Stimulated activated CD8-positive, alpha-beta memory T cell treated with anti-CD3 and anti-CD28 coated beads, Interleukin-4, amount 100 ng/mL, for 1 hour (primary cell): ENCODE data around the gene MAN1A1.
A peak's percentile ranks its signal among the peaks of the same experiment; 100 is the strongest.
"Not testable (repeated sequence)": the region's sequence is repeated elsewhere in the genome, so short reads cannot be mapped to it uniquely, and the experiment has no call there.

Experiments used
- DNase-seq, 2 donors: peaks; one replicate each; pipeline ENCODE4 v3.0.0-alpha.2; 2020; ENCODE audit warnings: low read depth in 2 of 2, low spot score in 1 of 2

The MAN1A1 gene

DNA sequence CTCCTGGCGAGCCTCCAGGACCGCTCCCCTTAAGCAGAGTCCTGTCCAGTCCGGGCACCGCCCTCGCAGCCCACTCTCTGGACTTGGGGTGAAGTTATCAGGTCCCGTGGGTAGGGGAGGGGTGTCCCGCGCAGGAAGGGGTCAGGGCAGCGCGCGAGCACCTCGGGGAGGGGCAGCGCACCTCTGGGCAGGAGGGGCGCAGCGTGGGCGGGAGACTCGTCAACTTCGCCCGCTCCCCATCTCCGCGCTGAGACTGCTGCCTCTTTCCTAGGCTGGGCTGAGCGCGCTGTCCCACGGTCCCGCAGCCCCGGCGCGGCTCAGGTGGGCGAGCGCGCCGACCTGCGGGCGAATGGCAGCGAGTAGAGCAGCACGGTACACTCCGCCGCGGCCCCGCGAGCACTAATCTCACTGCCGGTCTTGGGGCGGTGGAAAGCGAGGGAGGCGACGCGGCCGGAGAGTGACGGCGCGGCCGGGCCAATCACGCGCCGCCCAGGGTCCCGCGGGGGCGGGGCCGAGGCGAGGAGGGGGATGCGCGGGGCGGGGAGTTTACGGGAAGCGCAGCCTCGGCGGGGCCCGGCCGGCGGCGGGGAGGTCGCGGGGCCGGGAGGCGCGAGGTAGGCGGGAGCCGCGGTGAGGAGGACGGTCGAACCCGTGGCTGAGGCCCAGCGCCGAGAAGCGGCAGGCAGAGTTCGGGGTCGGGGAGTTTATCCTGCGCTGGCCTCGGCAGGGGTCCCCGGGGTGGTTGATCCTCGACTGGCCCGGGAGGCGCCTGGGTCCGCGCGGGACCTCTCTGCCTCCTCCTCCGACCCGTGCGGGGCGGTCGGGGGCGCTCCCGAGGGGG is at the start of gene MAN1A1:
MAN1A1 (minus strand) TSS at position 401 of the 841 bp plus-strand sequence. CDS start 696 bp downstream, outside the sequence.
- peak; percentile 74 to 84 for DNase-seq

DNA sequence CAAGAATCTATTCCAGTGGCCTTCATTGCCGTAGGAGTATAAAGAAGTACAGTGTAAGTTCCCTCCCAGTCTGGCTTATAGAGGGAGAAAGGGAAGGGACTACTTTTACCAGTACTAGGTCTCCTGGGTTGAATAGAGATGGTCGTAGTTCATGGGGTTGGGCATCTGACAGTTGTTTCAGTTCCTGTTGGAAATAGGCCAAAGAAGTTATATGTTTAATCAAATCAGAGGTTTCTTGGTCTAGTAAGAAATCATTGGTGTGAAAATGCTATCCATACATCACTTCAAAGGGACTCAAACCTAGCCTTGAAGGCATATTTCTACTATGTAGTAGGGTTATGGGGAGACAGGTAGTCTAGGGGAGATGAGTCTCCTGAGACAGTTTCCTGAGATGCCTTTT is 45.6 kb upstream of the MAN1A1 start:
- no peak for DNase-seq

DNA sequence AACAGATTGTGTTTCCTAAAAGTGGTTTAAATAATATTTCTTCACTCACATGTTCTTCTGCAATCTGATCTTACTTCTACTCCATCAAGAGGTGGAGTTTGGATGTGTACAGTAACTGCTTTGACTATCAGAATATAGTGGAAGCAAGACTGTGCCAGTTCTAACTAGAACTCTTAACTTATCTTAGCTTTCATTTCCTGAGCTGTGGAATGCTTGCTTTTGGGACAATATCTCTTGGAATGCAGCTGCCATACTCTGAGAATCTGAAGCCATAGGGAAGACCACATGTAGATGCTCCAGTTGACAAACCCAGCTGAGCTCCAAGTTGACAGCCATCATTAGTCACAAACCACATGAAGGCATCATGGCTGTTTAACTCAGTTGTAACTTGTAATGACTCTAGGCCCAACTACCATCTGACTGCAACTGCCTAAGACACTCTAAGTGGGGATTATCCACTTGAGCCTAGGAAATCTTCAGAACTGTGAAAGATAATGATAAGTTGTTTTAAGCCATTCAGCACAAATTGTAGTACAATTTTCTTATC is 40.8 kb upstream of the MAN1A1 start:
- DNase-seq = no peak

DNA sequence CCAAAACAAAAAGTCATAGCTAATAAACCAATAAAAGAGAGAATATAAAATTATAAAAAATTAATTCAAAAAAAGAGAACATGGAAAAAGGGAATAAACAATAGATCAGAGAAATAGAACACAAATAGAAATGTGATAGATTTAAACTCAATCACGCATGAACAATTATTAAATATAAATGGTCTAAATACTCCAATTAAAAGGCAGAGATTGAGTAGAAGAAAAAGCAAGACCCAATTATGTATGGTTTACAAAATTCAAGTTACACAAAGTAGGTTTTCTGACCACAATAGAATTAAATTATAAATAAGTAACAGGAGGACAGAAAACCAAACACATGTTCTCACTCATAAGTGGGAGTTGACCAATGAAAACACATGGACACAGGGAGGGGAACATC is 36.4 kb upstream of the MAN1A1 start:
- DNase-seq = no peak

DNA sequence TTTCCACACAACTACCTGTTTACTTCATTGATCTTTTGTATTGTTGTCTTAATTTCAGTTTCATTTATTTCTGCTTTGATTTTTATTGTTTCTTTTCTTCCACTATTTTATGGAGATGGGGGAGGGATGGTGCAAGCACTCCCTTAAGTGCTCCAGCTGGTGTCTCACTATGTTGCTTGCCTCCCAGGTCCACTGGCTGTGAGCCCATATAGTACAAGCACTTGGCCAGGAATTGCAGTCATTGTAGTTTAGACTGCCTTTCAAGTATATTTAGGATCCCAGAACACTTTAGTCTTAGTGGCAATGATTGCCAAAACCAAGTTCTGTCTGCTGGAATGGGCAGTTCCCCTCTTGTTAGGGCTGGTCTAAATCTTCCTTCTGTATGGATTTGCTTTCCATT is 34.9 kb upstream of the MAN1A1 start:
- DNase-seq = no peak

DNA sequence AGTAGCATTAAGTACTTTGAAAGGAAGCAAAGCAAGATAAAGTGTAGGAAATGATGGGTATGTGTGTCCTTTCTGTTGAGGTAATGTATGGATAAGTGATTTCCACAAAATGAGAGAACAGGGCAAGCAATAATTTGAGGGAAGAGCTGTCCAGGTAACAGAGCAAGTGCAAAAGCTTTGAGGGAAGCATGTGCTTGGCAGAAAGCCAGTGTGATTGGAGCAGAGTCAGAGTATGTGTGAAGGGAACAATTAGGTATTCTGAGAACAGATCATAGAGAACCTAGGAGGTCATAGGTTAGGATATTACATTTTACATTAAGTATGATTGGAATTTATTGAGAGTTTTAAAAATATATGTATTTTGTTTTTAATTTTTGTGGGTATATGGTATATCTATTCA is 30.2 kb upstream of the MAN1A1 start:
- no peak for DNase-seq

DNA sequence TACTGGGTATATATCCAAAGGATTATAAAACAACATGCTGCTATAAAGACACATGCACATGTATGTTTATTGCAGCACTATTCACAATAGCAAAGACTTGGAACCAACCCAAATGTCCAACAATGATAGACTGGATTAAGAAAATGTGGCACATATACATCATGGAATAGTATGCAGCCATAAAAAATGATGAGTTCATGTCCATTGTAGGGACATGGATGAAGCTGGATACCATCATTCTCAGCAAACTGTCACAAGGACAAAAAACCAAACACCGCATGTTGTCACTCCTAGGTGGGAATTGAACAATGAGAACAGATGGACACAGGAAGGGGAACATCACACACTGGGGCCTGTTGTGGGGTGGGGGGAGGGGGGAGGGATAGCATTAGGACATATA is 27.5 kb upstream of the MAN1A1 start:
- DNase-seq = not testable (repeated sequence)

DNA sequence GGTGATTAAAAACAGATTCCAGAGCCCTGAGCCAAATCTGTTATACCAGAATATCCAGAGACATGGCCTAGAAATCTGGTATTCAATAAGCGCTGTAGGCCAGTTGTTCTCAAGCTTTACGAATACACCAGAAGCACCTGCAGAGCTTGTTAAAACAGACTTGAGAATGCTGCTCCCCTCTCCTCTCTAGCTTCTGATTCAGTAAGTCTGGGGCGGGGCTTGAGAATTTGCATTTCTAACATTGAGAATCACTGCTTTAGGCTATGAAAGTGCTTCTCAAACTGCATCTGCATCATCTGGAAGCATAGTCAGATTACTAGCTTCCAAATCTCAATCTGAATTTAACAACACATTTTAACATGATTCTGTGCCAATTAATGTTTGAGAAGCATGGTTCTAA is 20.5 kb upstream of the MAN1A1 start:
- DNase-seq = no peak

DNA sequence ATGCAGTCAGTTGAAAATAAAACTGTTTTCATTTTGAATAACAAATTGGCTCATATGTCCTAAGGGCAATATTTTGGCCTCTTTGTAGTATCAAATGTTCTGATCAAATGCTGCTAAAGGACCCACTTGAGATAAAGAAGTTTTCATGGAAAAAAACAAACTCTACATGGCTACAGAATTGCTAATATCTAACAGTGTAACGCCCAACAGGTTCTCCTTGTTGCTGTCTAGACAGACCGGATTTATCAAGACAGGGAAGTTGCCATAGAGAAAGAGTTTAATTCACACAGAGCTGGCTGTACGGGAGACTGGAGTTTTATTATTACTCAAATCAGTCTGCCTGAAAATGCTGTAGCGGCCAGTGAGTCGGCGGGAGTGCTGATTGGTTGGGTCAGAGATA is 19.4 kb upstream of the MAN1A1 start:
- DNase-seq = no peak

DNA sequence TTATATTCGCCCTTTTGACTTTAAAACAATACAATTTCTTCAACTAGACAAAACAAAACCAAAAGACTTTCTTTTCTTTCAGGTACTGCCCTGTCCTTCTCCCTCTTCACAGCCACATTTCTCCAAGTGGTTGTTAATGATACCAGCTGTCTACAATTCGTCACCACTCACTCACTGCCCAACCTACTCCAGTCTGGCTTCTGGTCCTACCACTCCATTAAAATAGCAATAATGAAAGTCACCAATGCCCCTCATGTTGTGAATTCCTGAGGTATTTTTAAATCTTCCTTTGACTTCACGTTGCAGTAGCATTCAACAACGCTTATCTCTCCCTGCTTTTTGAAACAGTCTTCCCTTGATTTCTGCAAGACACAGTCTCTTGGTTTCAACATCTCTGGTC is 11.6 kb upstream of the MAN1A1 start:
- no peak for DNase-seq

DNA sequence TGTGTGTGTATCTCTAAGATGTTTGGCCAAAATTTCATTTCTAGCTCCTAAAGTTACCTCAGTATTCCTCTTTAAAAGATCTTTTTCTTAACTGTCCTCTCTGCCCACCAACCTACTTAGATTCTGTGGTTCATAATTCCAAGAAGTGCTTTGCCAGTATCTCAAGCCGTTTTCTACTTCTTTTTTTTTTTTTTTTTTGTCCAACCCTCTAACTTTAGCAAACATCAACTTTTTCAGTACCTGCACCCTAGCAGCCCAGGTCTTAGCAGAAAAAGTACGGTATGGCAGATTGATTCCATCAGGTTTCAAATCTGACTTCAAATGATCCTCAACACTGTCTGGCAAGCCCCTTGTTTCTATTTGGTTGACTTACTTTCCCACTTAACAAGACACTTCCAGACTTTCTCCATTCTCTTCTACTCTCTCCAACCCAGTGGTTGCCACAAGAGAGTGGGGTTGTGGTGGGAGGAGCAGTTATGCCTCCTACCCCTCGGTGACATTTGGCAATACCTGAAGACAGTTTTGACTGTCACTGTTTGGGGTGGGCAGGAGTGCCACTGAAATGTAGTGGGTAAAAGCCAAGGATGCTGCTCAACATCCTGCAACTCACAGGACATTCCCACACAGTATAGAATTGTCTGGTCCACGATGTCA is 10.8 kb upstream of the MAN1A1 start:
- DNase-seq = no peak

DNA sequence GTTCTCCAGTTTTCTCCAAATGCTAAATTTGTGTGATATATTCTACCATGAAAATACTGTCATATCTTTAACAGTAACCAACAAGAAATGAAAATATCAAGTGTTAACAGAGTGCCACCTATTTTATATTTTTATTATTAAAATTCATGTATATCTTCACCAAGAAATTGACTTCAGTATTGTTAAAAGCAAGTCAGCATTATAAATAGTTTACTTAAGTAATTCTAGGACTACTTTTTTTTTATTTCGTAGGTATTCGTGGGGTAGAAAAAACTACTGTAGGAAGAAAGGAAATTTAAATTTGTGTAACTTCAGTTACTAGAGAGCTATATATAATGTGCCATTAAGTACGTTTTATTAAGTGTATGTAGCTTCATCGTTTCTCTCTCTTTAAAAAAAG is 6.3 kb upstream of the MAN1A1 start:
- DNase-seq = no peak

DNA sequence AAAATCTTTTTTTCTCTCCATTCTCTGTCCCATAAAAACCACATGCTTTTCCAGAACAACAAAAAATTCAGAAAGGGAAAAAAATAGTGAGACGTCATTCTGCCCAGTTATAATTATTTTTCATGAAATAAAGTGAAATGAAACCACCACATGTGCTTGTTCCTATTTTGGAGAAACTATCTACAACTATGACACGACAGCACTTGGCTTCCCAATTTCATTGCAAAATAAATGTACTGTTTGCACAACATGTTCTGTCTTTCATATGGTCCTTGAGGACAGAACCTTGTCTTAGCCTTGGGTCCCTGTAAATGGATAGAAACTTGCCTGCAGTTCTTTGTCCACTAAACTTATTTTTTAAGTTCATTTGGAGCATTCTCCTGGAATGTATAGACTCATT is 5.6 kb upstream of the MAN1A1 start:
- DNase-seq = no peak

DNA sequence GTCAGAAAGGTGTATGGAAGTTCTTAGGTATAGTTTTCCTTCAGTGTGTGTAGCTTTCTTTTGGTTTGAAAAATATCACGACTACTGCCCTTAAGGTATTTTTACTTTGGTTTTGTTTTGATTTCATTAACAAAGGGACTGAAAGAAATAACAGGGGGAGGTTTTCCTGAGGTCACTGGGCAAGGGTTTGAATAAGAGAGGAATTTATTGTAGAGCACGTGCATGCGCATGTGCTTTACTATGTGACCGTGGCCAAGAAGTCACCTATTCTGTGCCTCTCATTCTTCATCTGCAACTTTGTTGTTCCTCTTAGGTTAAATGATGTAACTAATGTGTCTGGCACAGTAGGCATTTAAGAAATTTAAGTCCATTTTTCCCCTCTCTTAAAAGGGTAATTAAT is 4.1 kb upstream of the MAN1A1 start:
- no peak for DNase-seq

DNA sequence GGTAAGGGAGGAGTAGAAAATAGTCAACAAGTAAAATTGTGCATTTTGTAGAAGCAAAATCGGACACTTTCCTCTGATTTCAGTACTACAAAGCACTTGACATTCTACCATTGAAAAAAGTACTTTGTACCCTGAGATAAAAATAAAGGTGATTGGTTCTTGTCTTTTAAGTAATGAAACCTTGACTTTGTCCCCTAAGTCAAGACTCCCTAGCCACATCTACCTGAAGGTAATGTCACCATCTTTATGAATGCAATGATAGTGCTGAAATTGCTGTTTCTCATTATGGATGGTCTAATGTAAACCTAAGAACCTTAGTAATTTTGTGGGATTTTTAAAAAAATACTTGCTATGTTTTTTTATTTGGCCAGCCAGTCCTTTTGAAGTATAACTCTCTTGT is 2.4 kb upstream of the MAN1A1 start:
- no peak for DNase-seq

DNA sequence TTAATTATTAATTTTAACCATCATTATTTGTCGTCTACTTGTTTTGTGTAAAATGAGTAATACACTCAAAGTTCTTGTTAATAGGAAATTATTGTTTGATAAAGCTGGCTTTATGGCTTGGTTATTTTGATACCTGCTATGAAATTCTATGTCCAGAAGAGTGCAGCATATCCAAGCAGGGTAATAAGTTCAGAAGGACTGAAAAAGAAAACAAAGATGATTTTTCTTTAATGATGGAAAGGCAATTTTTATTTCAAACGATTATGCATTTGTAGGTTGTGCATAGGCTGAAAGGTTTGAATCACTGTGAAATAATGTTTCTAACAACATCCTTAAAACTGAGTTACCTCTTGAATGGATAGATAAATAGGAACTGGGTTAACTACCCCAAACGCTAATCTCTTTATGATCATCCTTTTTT is 1.4 kb upstream of the MAN1A1 start:
- DNase-seq = no peak

DNA sequence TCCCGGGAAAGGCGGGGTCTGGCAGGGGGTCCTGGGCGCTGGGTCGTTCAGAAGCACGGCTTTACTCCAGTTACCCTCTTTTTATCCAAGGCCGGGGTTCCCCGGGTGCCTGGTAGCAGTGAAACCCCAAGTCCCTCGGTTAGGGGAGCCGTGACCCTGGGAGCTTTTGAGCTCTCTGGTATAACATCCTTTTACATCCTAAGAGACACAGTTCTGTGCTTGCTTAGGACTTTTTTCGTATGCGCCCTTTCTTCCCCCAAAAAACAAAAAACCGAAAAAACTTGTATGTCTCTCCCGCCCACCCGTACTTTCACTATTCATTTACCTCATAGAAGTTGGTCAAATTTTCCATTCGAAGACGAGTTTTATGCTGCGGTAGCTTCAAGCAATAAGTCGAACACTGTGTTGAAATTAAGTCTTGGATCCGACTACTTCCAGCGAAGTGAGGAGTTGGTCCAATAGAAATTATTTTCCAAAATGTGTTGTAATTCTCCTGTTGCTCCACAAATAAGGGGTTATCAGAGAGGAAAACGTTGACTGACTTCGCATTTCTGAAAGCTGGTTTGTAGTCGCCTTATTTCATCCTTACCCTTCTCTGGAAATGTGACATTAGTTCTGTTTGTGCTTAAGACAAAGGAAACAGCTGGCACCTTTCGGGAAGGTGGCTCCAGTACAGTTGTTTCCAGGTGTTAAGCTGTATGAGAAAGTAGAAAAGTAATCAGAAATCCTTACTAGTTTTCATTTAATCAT is 816 bp upstream of the MAN1A1 start:
- DNase-seq = no peak

DNA sequence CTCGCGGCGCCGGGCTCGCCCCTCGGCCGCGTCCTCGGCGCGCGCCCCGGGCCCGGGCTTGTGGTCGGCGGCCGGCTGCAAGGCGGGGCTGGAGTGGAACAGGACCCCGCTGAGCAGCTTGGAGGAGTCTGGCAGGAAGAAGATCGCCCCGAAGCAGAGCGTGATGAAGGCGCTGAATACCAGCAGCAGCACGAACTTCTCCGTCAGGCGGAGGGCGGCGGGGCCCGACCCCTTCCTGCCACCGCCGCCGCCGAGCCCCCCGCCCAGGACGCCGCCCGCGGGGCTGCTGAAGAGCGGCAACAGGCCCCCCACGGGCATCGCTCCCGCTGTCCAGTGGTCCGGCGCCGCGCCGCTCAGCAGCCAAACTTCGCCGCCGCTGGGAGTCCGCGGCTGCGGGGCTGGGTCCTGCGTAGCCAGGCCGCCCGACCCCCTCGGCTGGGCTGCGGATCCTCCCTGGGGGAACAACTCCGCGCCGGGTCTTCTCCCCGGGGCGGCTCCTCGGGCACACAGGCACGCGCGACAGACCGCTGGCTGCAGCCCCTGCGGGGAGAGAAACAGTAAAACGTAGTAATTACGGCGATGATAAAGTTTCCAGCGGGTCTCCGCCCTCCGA is 707 bp downstream of the MAN1A1 start:
- DNase-seq = no peak

DNA sequence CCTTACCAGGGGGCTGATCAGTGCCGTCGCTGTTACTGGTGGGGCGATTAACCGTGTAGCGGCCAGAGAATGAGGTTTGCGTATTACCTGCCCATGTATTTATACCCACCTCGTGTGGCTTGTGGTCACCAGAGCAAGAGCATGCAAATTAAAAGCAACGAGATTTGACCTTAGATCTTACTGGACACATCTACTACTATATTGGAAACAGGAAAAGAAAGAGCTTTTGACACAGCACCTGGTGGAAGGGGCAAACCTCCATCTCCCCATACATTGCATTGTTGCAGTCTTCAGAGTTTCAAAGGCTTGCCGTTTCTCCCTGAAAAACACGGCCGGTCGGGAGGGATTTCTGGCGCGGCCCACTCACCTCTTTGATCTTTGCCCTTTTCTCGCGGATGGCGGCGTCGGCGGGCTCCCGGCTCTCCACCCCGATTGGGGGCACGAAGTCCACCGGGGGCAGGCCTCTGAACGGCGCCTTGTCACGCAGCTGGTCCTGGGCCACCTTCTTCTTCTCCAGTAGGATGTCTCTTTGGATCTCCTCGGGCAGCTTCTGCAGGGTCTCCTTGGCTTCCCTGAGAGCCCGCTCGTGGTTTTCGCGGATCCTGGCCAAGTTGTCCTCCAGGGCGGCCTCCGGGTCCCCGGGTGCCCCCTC is 1.3 kb downstream of the MAN1A1 start:
- DNase-seq = no peak

DNA sequence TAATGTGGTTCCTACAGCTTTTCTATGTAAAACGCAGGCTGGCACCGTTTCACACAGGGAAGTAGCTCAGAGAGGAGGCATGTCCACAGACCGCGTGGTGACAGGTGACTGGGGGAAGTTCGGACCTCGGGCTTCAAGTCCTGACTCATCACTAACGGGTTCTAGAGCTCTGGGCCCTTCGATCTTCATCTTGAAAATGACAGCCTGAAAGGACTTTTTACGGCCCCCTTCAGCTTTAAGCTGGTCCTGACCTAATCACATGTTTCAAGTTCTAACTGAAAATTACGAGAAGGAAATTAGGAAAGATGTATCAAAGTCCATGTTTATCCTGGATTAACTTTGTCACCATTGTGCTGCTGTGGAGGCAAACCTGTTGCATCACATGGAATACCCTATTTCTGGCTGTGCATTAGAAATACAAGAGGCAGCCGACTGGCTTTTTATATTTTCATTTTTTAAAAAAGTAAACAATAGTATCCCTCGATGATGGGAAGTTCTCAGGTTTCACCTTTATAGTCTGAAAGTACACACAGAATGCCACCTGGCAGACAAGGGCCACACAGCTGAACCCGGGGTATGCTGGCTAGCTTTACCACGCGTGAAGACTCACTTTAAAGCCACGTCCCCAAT is 2.0 kb downstream of the MAN1A1 start:
- DNase-seq = no peak
